ENCODE results near the gene BMPR1A. TPM values are rescaled to one million over a fixed set of nuclear protein-coding genes. Genes with fewer than 3 reads are reported as not detected.

The BMPR1A gene
- total RNA-seq, result 45.8 and 46.2 TPM in 2 replicates
- 18.5 TPM for polyA plus RNA-seq (2012)

DNA sequence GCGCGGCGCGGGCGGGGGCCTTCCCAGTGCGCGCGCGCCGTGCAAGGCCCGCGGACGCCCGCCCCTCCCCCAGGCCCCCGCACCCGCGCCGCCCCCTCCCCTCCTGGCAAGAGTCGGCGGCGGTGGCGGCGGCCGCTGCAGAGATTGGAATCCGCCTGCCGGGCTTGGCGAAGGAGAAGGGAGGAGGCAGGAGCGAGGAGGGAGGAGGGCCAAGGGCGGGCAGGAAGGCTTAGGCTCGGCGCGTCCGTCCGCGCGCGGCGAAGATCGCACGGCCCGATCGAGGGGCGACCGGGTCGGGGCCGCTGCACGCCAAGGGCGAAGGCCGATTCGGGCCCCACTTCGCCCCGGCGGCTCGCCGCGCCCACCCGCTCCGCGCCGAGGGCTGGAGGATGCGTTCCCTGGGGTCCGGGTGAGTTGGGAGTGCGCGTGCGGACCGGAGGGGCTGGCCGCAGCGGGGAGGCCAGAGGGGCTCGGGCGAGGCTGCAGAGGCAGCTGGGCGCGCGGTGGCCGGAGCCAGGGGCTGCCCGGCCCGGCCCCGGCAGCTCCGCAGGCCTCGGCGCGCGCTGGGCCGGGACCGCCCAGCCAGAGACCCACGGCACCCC is at the start of gene BMPR1A:
BMPR1A (plus strand) TSS at position 109 of the 602 bp plus-strand sequence. CDS start 119,400 bp downstream, outside the sequence.
- peak; percentile 59 for DNase-seq (ENCODE audit: low read depth)

DNA sequence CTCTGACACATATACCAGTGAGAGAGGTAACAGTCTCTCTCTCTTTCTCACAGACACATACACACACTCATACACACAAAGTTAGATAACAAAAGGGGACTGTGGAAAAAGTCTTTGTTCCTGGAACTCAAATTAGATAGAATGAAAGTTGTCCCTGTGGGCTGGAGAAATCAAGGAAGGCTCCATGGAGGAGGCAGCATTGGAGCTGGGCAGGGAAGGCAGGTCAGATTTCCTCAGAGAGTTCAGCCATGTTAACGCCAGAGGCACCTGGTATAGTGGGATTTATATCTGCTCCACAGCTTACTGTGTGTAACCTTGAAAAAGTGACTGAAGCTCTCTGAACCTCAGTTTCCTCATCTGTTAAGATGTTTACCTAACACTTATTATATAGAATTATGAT is 49.4 kb upstream of the BMPR1A start:
- no peak for DNase-seq (ENCODE audit: low read depth)

DNA sequence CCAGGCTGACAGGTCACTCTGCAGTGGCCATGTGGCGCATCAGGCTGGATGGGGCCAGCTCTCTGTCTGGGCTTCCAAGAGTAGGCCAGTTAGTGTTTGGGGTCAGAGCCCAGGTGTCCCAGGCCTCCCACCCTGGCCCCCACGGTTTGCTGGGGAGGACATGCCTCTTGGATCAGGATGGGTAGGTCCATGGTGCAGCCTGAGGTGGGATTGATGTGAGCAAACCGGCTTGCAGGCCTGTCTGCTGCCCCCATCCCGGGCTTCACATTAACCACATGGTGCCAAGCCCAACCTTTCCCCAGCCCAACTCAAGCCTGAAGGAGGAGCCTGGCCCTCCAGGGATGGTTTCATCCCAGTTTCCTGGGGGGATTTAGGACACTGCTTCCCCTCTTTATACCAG is 48.9 kb upstream of the BMPR1A start:
- no peak for DNase-seq (ENCODE audit: low read depth)

DNA sequence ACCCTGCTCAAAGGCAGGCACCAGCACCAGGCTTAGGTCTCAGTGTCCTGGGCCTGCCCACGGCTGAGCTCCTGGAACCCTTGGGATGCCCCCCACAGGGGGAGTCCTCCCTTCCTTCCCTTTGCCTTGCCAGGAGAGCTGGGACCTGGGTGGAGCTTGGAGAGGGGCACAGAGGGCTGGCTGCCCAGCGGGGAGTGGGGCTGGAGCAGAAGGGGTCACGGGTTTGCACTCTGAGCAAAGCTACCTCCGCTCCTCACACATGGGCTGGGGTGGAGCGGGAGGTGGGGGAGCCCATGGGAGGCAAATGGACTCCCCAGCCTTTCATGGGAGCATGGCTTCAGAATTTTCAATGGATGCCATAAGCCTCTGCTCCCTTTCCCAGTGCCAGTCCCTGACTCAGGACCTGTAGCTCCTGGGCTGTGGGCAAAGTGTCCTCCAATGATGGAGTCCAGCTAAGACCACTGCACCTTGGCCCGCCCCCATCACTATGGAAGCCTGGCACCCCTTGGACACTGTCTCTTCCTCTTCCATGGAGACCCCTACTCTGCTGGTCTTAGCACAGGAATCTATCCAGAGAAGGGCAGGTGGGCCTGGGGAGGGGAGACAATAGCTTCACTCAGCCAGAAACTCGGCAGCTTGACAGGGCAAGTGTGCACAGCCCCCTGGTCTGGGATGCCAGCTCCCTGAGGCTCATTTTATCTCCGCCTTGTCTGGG is 48.2 kb upstream of the BMPR1A start:
- DNase-seq (ENCODE audit: low read depth), result no peak

DNA sequence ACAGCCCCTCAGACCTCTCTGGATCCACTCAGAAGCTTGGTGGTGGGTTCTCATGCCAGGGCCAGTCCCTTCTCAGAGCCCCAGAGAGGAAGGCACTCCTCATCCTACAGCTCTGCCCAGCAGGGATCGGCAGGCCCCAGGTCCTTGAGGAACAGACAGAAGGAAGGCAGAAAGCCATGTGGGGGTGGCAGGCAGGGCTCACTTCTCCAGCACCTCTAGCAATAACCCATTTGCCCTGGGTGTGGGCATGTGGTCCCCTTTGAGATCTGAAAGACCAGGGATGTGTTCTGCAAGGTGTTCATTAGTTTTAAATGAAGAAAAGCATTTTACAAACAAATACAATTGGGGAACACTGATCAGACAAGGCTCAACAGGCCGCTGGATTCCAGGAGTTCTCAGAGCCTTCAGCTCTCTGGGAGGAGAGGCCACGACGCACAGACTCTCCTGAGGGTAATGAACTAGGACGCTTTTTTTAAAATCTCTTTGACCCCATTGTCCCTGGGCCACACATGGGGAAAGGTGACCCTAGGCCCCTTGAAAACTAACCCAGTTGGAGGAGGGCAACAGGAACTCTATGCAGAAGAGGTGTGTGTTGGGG is 47.5 kb upstream of the BMPR1A start:
- DNase-seq (ENCODE audit: low read depth), result no peak

DNA sequence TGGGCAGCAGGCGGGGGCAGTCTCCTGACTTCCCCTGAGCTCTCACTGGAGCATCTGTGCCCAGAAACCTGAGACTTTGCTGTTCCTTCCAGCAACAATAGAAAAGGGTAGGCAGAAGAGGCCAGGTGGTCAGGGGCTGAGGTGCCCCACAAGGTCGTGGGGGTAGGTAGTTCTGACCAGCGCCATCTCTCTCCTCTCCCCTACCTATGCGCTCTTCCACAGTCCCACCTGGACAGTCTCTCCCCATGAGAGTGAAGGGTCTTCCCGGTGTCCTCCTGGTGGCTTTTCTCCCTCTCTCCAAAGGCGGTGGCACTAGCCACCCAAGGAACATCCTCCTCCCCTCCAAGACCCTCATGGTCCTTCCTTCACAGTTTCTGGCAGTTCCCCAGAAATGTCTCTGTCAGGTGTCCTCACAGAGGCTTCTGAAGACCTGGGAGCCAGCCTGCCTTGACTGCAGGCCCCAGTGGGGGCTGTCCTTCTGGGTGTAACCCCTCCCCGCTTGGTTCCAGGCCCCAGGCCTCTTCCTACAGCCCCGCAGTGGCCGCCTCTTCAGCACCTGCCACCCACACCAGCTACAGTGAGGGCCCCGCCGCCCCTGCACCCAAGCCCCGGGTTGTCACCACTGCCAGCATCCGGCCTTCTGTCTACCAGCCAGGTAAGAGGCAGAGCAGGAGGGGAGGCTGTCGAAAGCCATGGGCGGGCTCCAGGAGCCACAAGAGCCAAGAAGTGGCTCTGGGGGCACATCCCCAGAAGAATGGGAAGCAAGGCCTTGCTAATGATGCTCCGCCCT is 46.8 kb upstream of the BMPR1A start:
- no peak for DNase-seq (ENCODE audit: low read depth)

DNA sequence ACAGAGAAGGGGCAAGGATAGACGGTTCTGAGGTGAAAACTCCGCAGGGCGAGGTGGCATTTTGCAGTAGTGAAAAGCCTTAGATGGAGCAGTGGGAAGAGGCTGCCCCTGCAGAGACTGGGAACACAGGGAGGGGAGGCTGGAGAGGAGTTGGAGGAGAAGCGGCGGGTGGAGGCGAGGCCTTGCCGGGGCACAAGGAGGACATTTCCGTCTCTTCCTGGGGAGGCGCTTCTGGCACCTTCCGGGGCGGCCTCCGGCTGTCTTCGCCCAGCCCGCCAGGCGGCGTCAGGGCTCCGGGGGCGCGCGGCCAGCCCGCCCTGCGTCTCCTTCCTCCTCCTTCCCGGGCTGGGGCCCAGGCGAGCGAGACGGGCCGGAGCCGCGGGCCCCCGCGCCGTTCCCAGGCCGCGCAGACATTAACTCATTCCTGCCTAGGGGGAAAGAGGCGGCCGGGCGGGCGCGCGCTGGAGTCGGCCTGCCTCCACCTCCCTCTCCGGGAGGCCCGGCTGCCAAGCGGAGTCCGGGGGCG is 45.4 kb upstream of the BMPR1A start:
- DNase-seq (ENCODE audit: low read depth), result peak; percentile 91

DNA sequence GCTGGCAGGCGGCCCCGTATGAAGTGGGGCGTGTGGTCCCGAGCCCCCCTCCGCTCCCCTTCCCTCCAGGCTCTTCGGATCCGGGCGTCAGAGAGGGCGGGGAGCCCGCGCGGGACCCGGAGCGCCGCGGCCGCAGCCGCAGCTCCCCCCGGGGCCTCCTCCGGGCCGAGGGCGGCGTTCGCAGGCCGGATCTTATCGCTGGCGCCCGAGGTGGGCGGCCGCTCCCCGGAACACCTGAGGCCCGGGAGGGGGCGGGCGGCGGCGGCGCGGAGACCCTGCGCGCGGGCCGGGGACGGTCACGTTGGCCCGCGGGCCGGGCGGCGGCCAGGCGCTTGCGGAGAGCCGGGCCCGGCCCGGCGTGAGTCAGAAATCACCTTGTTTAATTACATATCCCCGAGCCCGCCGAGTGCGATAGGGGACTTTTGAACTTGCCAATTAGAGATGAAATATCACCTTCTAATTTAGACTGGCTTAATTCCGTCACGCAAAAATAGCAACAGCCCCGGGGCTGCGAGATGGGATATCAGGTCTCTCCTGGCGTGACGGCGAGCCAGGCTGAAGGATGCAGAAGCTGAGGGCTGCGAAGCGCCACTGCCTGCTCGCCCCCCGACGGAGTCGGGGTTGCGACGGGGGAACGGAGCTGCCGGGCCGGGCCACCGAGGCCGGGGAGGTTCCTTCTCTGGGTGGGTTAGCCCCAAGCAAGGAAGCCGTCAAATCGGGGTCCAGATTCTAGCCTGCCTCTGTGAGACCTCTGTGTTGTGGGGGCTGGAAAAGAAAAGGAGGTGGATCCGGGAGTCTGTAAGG is 44.7 kb upstream of the BMPR1A start:
- peak; percentile 55 for DNase-seq (ENCODE audit: low read depth)

DNA sequence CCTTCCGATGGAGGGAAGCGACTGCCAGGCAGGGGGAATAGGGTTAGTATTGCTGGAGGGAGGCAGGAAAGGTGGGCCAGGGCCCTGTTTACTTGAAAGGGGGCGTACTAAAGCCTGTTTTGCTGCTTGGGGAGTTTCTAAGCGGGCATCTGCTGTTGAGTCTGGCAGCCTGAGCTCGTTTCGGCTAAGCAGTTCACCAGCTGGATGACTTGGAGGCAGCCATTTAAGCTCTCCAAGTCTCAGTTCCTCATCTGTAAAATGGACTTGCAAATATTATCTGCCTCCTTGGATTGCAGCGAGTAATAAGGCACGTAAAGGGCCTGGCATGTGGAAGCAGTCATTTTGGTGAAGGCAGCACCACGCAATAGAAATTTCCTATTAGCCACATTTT is 44.1 kb upstream of the BMPR1A start:
- no peak for DNase-seq (ENCODE audit: low read depth)

DNA sequence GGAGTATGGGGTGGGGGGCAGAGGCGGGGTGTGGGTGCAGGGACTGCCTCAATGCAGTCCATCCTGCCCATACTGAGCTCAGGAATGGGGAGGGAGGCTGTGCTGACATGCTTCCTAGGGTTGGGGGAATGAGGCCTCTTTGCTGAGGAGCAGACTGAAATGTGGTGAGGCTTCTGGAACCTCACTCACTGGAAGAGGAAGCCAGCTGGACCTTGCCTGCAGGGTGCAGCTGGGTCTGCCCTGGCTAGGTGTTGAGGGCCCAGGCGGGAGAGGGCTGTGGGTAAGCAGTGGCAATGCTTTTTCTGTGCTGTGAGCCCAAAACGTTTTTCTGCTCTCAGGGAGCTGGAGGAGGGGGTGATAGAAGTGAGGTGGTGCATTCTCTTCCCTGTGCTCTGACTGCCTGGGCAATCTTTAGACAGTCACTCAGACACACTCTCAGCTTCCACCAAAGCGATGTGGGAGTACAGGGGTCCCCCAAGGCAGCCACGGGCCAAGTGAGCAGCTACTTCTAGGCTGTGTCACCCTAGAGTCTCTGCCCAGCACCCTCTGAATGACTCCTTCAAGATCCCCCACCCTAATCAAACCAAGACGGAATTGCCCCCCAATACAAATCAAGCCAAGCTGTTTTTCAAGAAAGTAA is 41.1 kb upstream of the BMPR1A start:
- DNase-seq (ENCODE audit: low read depth), result peak; percentile 22

DNA sequence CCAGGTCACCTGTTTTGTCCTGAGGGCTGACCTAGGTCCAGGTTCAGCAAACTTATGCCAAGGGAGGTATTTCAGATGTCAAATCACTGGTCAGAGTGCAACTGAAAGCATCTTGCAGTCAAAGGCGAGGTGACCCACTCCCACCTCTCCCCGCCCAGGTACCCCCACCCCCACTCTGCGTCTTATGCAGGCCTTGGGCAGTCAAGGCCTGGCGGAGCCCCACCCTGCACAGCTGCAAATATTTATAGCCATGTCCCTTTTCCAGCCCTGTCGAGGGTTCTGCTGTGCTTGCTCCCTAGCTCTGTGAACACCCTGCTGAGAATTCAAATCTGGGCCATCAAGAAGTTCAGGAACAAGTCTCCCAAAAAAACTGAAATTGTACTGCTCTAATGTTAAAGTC is 40.6 kb upstream of the BMPR1A start:
- DNase-seq (ENCODE audit: low read depth), result peak; percentile 63

DNA sequence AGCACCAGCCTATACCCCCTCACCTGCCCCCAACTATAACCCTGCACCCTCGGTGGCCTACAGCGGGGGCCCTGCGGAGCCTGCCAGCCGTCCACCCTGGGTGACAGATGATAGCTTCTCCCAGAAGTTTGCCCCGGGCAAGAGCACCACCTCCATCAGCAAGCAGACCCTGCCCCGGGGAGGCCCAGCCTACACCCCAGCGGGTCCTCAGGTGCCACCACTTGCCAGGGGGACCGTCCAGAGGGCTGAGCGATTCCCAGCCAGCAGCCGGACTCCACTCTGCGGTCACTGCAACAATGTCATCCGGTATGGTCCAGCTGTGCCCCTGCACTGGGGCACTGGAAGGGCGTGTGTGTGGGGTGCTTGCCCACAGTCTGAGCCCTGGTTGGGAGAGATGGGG is 40.0 kb upstream of the BMPR1A start:
- no peak for DNase-seq (ENCODE audit: low read depth)

DNA sequence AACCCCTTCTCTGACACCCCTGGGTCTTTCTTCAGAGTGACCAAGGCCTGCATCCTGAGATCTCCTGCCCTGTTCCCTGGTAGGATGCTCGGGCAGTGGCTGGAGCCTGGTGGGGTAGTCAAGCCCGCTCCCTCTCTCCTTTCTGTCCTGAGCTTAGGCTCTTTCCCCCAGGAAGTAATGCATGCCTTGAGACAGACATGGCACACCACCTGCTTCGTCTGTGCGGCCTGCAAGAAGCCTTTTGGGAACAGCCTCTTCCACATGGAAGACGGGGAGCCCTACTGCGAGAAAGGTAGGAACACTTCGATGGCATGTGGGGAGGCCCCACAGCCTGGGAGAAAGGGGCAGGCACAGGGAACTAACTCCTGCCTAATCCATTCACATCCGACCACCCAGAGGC is 37.9 kb upstream of the BMPR1A start:
- DNase-seq (ENCODE audit: low read depth), result no peak

DNA sequence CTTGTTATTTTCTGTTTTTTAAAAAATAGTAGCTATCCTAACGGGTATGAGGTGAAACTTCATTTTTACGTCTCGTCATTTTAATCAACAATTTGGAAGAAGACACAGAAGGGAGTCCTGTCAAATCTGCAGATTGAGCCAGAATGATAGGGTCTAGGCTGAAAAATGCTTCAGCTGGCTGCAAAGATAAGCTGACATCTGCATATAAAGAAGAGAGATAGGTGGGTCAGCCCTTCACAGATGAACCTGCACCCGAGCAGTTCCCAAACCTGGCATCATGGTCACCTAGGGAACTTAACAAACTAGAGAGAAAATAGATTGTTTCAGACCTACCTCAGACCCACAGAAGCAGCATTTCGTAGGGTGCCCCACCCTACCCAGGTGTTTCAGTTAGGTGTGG is 35.2 kb upstream of the BMPR1A start:
- DNase-seq (ENCODE audit: low read depth), result no peak

DNA sequence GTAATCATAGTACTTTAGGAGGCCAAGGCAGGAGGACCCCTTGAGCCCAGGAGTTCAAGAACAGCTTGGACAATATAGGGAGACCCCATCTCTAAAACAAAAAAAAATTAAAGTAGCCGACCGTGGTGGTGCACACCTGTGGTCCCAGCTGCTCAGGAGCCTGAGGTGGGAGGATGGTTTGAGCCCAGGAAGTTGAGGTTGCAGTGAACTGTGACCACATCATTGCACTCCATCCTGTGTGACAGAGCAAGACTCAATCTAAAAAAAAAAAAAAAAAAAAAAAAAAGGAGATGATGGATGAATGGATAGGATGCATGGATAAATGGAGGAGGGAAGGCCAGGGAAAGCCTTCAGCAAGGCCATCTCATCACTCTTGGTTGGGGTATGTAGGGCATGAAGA is 33.4 kb upstream of the BMPR1A start:
- DNase-seq (ENCODE audit: low read depth), result no peak

DNA sequence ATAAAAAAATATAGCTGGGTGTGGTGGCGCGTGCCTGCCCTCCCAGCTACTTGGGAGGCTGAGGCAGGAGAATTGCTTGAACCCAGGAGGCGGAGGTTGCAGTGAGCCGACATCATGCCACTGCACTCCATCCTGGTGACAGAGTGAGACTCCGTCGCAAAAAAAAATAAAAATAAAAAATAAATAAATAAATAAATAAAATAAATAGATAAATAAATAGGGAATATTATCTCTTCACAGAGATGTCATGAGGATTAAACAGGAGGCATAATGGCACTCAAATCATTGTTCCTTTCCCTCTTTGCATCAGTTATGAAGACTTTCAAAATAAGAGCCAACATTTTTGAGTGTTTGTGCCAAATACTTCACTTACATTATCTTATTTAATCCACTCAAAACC is 32.0 kb upstream of the BMPR1A start:
- no peak for DNase-seq (ENCODE audit: low read depth)

DNA sequence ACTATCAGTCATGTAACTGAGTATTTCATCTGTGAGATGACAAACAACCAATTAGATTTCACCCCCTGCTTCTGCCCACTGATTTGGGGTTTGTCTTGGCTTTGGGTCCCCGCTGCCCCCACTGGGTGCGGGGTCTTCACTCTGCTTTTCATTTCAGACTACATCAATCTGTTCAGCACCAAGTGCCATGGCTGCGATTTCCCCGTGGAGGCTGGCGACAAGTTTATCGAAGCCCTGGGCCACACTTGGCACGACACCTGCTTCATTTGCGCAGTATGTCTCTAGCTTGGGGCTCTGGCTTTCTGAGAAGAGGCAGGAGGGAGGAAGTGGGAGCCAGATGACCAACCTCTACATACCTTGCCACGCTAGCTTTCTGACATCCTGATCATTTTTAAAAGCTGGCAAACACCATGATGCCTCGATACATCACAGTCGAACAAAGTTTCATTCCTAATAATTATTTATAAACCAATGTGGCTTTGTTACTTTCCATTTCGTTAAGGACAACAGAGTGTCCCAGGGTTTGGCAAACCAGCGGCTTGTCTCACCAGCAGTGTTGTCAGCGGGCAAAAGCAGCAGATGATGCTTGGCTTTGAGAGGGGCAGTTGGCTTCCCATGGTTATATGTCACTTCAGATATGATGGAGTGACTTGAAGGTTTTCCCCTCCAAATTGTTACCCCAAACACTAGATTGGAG is 30.3 kb upstream of the BMPR1A start:
- DNase-seq (ENCODE audit: low read depth), result no peak

DNA sequence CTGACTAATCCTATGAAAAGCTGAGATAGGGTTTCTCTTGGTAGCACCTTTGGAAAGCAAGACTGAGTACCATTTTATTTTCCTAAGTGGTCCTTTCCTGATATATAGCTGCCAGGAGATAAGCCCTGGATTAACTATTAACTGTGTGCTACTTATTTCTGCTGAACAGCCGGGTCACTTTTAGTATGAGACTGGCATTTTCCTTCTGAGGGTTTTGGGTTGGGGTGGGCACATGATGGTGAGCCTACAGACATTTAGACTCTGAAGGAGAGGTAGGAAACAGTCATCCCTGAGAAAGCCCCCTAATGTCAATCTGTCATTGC is 29.8 kb upstream of the BMPR1A start:
- no peak for DNase-seq (ENCODE audit: low read depth)

DNA sequence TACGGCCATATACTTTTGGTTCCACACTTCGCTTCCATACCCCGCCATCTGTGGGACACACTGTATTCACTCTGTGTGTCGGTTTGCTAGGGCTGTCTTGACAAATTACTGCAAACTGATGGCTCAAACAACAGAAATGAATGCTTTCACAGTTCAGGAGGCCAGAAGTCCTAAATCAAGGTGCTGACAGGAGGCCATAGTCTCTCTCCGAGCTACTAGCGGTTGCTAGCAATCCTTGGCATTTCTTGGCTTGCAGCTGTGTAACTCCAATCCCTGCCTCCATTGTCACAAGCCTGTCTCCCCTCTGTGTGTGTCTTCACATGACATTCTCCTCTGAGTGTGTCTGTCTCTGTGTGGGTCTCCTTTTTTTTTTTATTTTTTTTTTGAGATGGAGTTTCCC is 28.9 kb upstream of the BMPR1A start:
- no peak for DNase-seq (ENCODE audit: low read depth)

DNA sequence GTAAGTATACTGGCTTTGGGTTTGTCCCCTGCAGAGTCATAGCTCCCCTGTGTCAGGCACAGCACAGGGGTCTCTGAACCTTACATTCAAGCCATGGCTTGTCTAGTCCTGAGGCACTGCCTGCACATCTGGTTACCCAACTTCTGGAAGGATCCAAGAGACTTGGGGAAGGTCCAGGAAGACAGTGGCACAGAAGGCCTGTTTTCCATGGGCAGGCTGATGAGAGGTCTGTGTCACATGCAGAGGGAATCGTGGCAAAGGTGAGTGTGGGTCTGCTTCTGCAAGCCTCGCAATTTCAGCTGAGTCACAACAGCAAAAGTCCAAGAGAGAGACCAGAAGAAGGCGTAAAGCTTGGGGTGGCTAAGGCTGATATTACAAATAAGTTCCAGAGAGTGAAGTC is 28.4 kb upstream of the BMPR1A start:
- DNase-seq (ENCODE audit: low read depth), result no peak

Data from myocyte (in vitro differentiated cells).